ENCODE results near the gene FRMD5. TPM values are rescaled to one million over a fixed set of nuclear protein-coding genes. Genes with fewer than 3 reads are reported as not detected.

The FRMD5 gene
- total and polyA plus RNA-seq, 11 donors: 12.5 to 110 (median 55.7) TPM

DNA sequence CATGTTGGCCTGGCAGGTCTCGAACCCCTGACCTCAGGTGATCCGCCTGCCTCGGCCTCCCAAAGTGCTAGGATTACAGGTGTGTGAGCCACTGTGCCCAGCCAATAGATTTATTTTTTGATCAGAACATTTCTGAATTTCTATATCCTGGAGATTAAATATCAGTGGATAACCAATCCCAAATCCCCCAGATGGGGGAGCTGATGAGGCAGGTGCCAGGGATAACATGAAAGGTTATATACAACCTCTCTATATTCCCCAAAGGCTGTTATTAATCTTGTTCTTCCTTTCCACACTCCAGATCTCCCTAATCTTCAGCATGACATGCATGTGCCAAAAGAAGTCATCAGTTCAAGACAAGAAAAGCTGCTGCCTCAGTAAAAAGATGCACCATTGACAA lies 256.0 kb downstream of the FRMD5 start:
- DNase-seq (no peak), ATAC-seq (no peak)
- Histone ChIP-seq H3K4me3 (no peak overlapping the region), H3K36me3 (no peaks in the 10 kb centered on the region), H3K27ac (no peak overlapping the region), H3K4me1 (no peaks in the 10 kb centered on the region), H3K27me3 (peaks cover 0 to under 1% (median 0%) of the 10 kb centered on the region in 9 donors), H3K9me3 (no peaks in the 10 kb centered on the region)
- 85 to 92% (median 87%) methylated on average over 3 of the region's 3 CpGs for WGBS, 4 donors
- intact Hi-C loops (cut with DNase I): loop anchor here in 1 of 10 donors (10.0 kb wide), 1 partner anchor 56 kb away; no protein-coding TSS in a partner anchor
- TF ChIP-seq POLR2A (IDR thresholded peaks at IDR 0.05): no peak
- TF ChIP-seq, protein P1, sequence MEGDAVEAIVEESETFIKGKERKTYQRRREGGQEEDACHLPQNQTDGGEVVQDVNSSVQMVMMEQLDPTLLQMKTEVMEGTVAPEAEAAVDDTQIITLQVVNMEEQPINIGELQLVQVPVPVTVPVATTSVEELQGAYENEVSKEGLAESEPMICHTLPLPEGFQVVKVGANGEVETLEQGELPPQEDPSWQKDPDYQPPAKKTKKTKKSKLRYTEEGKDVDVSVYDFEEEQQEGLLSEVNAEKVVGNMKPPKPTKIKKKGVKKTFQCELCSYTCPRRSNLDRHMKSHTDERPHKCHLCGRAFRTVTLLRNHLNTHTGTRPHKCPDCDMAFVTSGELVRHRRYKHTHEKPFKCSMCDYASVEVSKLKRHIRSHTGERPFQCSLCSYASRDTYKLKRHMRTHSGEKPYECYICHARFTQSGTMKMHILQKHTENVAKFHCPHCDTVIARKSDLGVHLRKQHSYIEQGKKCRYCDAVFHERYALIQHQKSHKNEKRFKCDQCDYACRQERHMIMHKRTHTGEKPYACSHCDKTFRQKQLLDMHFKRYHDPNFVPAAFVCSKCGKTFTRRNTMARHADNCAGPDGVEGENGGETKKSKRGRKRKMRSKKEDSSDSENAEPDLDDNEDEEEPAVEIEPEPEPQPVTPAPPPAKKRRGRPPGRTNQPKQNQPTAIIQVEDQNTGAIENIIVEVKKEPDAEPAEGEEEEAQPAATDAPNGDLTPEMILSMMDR (IDR thresholded peaks at IDR 0.05): peak in 6 of 12 donors; percentile 11 to 32 (median 28)

DNA sequence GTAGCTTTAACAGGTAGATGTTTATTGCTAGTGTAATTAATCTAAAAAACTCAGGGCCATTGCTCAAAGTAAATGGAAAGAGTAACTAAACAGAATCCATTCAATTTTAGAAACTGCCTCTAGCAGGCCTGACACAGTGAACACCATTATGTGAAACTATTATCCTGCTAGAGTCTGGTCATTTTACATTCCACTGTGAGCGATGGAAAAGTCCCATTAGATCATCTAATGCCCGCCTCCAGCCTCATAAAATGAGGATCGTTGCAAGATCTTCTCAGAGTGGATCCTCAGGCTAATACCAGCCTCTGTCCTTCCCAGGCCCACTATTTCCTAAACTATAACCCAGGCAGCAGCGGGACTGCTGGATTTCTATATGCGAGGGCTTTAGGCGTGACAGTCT lies 260.6 kb downstream of the FRMD5 start:
- intact Hi-C loops (cut with DNase I): loop anchor here in 1 of 10 donors (10.0 kb wide), 1 partner anchor 60 kb away; no protein-coding TSS in a partner anchor
- no peaks in the 10 kb centered on the region for H3K36me3 ChIP-seq
- TF ChIP-seq POLR2A (IDR thresholded peaks at IDR 0.05): no peak
- TF ChIP-seq, protein P1 (IDR thresholded peaks at IDR 0.05): no peak
- no peak overlapping the region for H3K27ac ChIP-seq
- no peaks in the 10 kb centered on the region for H3K9me3 ChIP-seq
- 90 to 95% (median 91%) methylated on average over 6 of the region's 6 CpGs for WGBS, 4 donors
- DNase-seq (no peak), ATAC-seq (no peak)
- H3K27me3 ChIP-seq: peaks cover 0 to 6% (median 0%) of the 10 kb centered on the region in 9 donors
- H3K4me1 ChIP-seq: peaks cover 0 to 31% (median 4%) of the 10 kb centered on the region in 12 donors
- H3K4me3 ChIP-seq: no peak overlapping the region

DNA sequence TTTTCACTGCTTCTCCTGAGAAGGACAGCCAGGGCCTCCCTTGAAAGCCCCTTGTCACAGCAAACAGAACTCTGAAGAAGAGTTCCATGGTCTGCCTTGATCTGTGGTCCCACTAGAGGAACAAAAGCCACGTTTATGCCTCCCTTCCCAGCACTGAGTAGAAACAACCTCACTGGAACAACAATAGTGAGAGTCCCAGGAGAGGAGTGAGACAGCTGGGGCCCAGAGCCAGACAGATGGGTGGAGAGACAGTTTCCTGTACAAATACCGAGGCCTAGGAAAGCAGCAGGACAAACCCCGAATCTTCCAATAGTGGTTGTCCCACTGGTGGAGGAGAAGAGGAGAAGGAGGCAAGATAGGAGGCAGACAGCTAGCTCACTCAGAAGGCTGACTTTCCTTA lies 262.2 kb downstream of the FRMD5 start:
- peak in 1 of 4 donors; percentile 55 for ATAC-seq
- TF ChIP-seq POLR2A (IDR thresholded peaks at IDR 0.05): no peak
- Histone ChIP-seq H3K36me3 (no peaks in the 10 kb centered on the region), H3K4me3 (no peak overlapping the region), H3K9me3 (no peaks in the 10 kb centered on the region), H3K27me3 (peaks cover 0 to 6% (median 0%) of the 10 kb centered on the region in 9 donors), H3K4me1 (peaks cover 0 to 31% (median 4%) of the 10 kb centered on the region in 12 donors), H3K27ac (no peak overlapping the region)
- no peak for DNase-seq
- 34 to 52% (median 35%) methylated on average over 3 of the region's 3 CpGs for WGBS, 4 donors
- intact Hi-C loops (cut with DNase I): loop anchor here in 1 of 10 donors (10.0 kb wide), 1 partner anchor 62 kb away; no protein-coding TSS in a partner anchor

DNA sequence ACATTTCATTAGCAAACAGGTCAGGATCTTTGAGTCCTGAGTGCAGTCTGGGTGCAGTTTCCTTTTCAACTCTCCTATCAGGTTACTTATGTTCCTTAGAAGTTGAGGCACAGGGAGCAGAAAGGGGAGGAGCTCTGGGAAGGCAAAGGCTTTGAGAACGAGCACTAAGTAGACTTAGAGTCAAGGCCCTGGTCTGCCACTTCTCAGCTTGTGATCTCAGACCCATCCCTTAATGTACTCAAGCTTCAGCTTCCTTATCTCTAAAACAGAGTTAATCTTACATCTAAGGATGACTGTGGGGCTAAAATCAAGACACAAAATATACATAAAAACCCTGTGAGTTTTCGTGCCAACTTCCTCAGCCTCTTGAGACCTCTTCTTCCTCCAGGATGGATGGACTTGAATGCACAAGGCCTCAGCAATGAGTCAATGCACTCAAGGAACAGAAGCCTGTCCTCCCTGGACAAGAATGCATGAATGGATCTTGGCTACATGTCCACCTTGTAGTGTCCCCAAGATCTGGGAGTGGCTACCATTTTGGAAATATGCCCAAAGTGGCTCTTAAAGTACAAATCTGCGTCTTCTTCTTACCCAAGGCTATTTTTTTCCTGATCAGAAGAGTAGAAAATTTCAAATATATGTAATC lies 263.2 kb downstream of the FRMD5 start:
- WGBS, 4 donors: 67 to 86% (median 70%) methylated on average over 3 of the region's 3 CpGs

More for the DNA sequence above, 263.2 kb downstream of the FRMD5 start:
- no peak for DNase-seq
- TF ChIP-seq POLR2A (IDR thresholded peaks at IDR 0.05): no peak
- TF ChIP-seq, protein P1 (IDR thresholded peaks at IDR 0.05): no peak
- no peak for ATAC-seq
- H3K27ac ChIP-seq: no peak overlapping the region
- no peak overlapping the region for H3K4me3 ChIP-seq
- no peaks in the 10 kb centered on the region for H3K9me3 ChIP-seq
- intact Hi-C loops (cut with DNase I): loop anchor here in 1 of 10 donors (10.0 kb wide), 1 partner anchor 63 kb away; no protein-coding TSS in a partner anchor
- H3K4me1 ChIP-seq: peaks cover 0 to 31% (median 4%) of the 10 kb centered on the region in 12 donors
- peaks cover 0 to 6% (median 0%) of the 10 kb centered on the region in 9 donors for H3K27me3 ChIP-seq
- H3K36me3 ChIP-seq: no peaks in the 10 kb centered on the region
